ENCODE results near the gene CLEC7A. TPM values are rescaled to one million over a fixed set of nuclear protein-coding genes. Genes with fewer than 3 reads are reported as not detected.

The CLEC7A gene
- total and polyA plus RNA-seq, 4 donors: 2.8 to 7.0 (median 3.8) TPM

DNA sequence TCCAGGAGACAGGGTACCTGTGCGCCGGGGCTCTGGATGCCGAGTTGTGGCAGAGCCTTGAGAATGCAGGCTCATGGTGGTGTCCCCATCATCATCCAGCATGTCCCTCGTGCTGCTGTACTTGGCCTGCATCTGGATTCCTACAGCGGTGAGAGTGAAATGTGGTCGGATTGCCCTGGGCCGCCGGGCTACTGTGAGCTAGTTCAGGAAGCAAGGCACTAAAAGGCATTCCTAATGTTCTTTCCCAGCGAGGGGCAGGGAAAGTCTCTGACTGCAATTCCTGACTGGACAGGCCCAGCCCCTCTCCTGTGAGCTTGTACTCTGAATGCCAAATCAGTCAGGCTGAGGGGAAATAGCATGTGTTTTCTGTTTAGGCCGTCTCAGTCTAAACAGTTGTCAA lies 31.2 kb downstream of the CLEC7A start, which contains the start of gene CLEC1A:
TSS of gene CLEC1A (minus strand) at position 195 of the 400 bp plus-strand sequence. CDS start at position 132, 63 bp downstream.
- no peak within 1 kb of the TSS for H3K9ac ChIP-seq (ENCODE audit: low read depth in 1 of 2, low read length in 2 of 2)
- DNase-seq (ENCODE audit: low spot score): no peak
- peak within 1 kb of the TSS; percentile 20 to 44 for H3K27ac ChIP-seq (ENCODE audit: low read depth in 1 of 2, low read length in 2 of 2)
- H3K4me3 ChIP-seq (ENCODE audit: low read depth in 1 of 3, low read length in 3 of 3): no peak within 1 kb of the TSS
- no peaks in the 10 kb centered on the region for H3K4me1 ChIP-seq (ENCODE audit: control insufficient read depth in 4 of 4, insufficient read depth in 4 of 4, low read length in 3 of 4)
- no peaks in the 10 kb centered on the region for H3K36me3 ChIP-seq (ENCODE audit: control insufficient read depth in 4 of 4, insufficient read depth in 3 of 4, low read depth in 1 of 4, low read length in 3 of 4)
- TF ChIP-seq RXRA (IDR thresholded peaks at IDR 0.05): no peak
- TF ChIP-seq FOXA2 (IDR thresholded peaks at IDR 0.05): no peak
- TF ChIP-seq SP1 (IDR thresholded peaks at IDR 0.05): no peak
- peak; percentile 80 for TF ChIP-seq TAF1 (conservative IDR thresholded peaks at IDR 0.05)
- TF ChIP-seq REST (IDR thresholded peaks at IDR 0.05): no peak
- TF ChIP-seq RAD21 (IDR thresholded peaks at IDR 0.05): no peak
- WGBS: 75% methylated on average over 10 of the region's 10 CpGs
- H3K27me3 ChIP-seq (ENCODE audit: control insufficient read depth in 4 of 4, insufficient read depth in 4 of 4, low read length in 3 of 4): no peaks in the 10 kb centered on the region
- H3K9me3 ChIP-seq (ENCODE audit: control insufficient read depth in 4 of 4, low read length in 3 of 4): no peaks in the 10 kb centered on the region

DNA sequence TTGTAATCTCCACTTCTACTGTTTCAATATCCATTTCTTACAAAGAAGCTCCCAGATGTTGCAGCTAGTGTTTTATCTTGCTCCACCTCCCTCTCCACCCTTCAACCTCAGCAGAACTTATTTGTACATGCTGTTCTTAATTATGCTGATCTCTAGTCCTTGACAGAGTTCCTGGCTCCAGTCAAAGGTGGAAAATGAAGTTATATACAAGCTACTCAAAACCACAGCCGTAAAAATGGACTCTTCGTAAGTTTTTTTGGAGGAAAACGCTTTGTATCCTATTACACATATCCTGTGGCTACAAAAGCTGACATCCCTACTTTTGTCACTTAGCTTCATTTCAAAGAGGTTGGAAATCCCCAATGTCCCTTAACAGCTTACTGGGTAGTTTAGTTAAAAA lies 32.5 kb downstream of the CLEC7A start:
- Histone ChIP-seq H3K27ac (ENCODE audit: low read depth in 1 of 2, low read length in 2 of 2) (no peak overlapping the region), H3K4me1 (ENCODE audit: control insufficient read depth in 4 of 4, insufficient read depth in 4 of 4, low read length in 3 of 4) (no peaks in the 10 kb centered on the region), H3K9me3 (ENCODE audit: control insufficient read depth in 4 of 4, low read length in 3 of 4) (no peaks in the 10 kb centered on the region), H3K4me3 (ENCODE audit: low read depth in 1 of 3, low read length in 3 of 3) (no peak overlapping the region), H3K9ac (ENCODE audit: low read depth in 1 of 2, low read length in 2 of 2) (no peak overlapping the region), H3K36me3 (ENCODE audit: control insufficient read depth in 4 of 4, insufficient read depth in 3 of 4, low read depth in 1 of 4, low read length in 3 of 4) (no peaks in the 10 kb centered on the region), H3K27me3 (ENCODE audit: control insufficient read depth in 4 of 4, insufficient read depth in 4 of 4, low read length in 3 of 4) (no peaks in the 10 kb centered on the region)
- DNase-seq (ENCODE audit: low spot score): no peak
- no peak for TF ChIP-seq TAF1 (conservative IDR thresholded peaks at IDR 0.05)
- WGBS: 44% methylated on average over 3 of the region's 3 CpGs

DNA sequence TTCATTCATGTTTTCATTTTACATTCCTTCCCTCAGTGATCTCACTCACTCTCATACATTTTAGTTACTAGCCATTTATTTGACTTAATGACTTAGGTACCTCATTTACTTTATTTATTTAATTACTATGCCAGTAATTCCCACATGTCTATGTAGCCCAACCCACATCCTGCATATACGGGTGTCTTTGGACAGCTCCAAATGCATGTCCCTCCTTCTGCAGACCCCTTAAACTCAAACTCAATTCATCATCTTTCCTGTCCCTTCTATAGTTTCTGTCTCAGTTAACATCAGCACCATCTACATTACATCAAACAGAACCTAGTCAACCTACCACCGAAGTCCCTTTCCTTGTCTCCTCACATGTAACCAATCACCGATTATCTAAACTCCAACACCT lies 34.0 kb downstream of the CLEC7A start:
- 89% methylated on average over 3 of the region's 3 CpGs for WGBS
- DNase-seq (ENCODE audit: low spot score): no peak
- no peak overlapping the region for H3K27ac ChIP-seq (ENCODE audit: low read depth in 1 of 2, low read length in 2 of 2)

More for the DNA sequence above, 34.0 kb downstream of the CLEC7A start:
- Histone ChIP-seq H3K4me1 (ENCODE audit: control insufficient read depth in 4 of 4, insufficient read depth in 4 of 4, low read length in 3 of 4) (no peaks in the 10 kb centered on the region), H3K9ac (ENCODE audit: low read depth in 1 of 2, low read length in 2 of 2) (no peak overlapping the region), H3K27me3 (ENCODE audit: control insufficient read depth in 4 of 4, insufficient read depth in 4 of 4, low read length in 3 of 4) (no peaks in the 10 kb centered on the region), H3K4me3 (ENCODE audit: low read depth in 1 of 3, low read length in 3 of 3) (no peak overlapping the region), H3K9me3 (ENCODE audit: control insufficient read depth in 4 of 4, low read length in 3 of 4) (no peaks in the 10 kb centered on the region), H3K36me3 (ENCODE audit: control insufficient read depth in 4 of 4, insufficient read depth in 3 of 4, low read depth in 1 of 4, low read length in 3 of 4) (no peaks in the 10 kb centered on the region)
- TF ChIP-seq REST (IDR thresholded peaks at IDR 0.05) (no peak), RAD21 (IDR thresholded peaks at IDR 0.05) (no peak), JUND (IDR thresholded peaks at IDR 0.05) (no peak)
